HG03103 (cell line): ENCODE measurements around the gene NBDY.
"Not testable (repeated sequence)": the region's sequence is repeated elsewhere in the genome, so short reads cannot be mapped to it uniquely, and the experiment has no call there.

Experiments used
- ATAC-seq: cut with Tn5 transposase; IDR thresholded peaks from one replicate; pipeline ENCODE4 v1.9.1; 2021; ENCODE audit warnings: low read depth; ENCODE audit not compliant: unreplicated experiment

NBDY gene

GRCh38 chrX:56764153-56764974, 35.3 kb downstream of the NBDY start:
- peak; percentile 53 for ATAC-seq

DNA sequence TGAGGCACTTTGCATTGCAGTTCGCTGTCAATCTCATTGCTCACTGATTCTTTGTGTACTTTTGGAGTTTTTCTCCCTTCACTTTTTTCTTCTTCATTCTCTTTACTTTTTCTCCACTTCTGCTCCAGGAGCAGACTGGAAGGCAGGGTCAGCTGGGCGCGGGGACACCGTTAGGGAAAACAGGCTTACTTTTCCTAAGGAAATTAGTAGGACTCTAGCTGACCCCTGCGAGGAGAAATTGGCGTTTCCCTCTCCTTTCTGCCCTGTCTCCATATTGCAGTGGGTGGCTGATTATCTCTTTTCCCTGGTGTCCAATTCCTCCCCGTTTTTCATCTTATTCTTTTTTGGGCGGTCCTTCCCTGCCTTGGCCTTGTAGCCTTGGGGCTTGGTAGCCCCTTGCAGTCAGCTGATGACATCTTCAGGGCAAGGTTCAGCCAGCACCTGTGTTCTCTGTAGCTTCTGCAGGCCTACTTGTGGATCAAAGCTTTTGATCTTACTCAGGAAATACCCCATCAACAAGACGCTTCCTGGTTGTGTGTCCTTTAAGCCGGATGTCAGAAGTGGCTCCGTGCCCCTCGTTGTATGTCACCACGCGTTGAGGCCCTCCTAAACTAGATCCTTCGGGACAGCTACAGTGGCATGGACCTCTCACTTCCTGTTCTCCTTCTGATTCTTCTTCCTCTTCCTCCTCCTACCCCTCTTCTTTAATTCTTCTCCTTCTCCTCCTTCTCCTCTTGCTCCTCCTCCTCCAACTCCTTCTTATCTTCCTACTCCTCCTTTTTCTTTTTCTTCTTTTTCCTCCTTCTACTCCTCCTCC, 36.1 kb downstream of the NBDY start:
- ATAC-seq, result no peak

DNA sequence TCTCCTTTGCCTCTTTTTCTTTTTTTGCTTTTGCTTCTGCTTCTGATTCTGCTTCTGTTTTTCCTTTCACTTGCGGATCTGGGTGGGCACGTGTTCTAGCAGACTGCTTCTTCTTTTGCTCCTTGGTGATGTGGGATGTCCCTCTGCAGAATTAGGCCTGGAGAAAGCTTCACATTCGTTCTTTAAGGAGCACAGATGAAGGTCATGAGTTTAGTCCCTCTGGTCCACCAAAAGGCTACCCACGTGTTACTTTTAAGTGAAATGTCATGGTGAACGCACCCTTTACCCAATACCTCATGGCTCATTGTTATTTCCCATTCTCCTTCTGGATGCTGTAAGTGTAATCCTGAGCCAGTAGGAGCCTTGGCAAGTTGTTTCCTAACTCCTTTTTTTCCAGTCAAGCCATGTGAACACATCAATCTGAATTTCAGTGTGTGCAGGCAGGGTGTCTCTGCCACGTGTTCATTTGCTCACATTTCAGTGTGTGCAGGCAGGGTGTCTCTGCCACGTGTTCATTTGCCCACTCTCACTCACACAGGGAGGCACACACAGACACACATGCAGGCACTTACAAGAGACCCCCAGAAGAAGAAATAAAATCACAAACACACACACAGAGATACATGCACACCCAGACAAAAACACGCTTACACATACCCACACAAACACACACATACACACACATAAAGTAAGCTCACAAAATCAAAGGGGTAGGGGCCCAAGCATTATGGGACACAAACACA, 36.9 kb downstream of the NBDY start:
- no peak for ATAC-seq

- ATAC-seq, result no peak
Measured at GRCh38 chrX:56766554-56767347, 37.7 kb downstream of the NBDY start.

DNA sequence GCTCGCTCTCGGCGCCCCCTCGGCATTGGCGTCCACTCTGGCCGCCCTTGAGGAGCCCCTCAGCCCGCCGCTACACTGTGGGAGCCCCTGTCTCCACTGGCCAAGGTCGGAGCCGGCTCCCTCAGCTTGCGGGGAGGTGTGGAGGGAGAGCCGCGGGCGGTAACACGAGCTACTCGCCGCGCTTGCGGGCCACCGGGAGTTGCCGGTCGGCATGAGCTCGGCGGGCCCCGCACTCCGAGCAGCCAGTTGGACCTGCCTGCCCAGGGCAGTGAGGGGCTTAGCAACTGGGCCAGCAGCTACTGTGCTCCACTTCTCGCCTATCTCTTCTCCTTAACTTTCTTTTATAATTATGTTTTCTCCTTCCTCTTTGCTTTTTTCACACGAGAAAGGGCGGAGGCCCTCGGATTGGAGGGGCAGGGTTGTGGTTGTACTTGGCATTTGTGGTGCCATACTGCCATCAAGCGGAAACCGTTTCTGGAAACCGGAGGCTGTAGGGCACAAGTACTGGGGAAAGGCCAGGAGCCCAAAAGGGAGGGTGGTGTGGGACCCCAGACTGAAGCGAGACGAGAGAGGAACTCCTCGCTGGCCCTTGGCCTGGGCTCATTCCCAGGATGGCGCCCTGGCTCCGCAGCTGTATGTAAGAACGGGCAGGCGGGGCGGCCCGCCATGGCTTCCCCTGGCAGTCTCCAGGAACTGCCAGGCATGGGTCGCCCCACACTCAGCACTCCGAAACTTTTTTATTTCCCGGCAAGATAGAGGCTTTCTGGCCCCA, 38.5 kb downstream of the NBDY start:
- ATAC-seq, result not testable (repeated sequence)

GRCh38 chrX:56768120-56768660, 39.1 kb downstream of the NBDY start:
- ATAC-seq, result not testable (repeated sequence)

DNA sequence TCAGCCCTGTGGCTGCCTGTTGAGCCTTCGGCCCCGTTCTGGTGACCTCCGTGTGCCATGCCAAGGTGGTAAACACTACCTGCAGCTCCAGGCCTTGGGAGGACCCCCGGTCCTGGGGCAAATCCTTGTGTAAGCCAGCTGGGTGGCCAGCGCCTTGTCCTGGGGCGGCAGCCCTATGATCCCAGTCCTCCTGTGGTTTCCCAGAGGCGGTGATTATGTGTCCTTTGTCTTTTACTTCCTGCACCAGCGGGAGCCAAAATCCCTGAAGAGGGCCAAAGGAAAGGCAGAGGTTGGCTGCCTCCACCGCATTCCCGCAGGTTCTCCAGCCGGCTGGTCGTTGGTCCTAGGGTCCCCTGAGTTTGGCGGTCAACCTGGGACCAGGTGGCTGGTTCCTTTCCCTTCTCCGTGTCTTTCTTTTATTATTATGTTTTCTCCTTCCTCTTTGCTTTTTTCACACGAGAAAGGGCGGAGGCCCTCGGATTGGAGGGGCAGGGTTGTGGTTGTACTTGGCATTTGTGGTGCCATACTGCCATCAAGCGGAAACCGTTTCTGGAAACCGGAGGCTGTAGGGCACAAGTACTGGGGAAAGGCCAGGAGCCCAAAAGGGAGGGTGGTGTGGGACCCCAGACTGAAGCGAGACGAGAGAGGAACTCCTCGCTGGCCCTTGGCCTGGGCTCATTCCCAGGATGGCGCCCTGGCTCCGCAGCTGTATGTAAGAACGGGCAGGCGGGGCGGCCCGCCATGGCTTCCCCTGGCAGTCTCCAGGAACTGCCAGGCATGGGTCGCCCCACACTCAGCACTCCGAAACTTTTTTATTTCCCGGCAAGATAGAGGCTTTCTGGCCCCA, 43.9 kb downstream of the NBDY start:
- not testable (repeated sequence) for ATAC-seq

- ATAC-seq, result not testable (repeated sequence)
Measured at GRCh38 chrX:56773522-56774060, 44.5 kb downstream of the NBDY start.

GRCh38 chrX:56778099-56778923, 49.3 kb downstream of the NBDY start:
- not testable (repeated sequence) for ATAC-seq

DNA sequence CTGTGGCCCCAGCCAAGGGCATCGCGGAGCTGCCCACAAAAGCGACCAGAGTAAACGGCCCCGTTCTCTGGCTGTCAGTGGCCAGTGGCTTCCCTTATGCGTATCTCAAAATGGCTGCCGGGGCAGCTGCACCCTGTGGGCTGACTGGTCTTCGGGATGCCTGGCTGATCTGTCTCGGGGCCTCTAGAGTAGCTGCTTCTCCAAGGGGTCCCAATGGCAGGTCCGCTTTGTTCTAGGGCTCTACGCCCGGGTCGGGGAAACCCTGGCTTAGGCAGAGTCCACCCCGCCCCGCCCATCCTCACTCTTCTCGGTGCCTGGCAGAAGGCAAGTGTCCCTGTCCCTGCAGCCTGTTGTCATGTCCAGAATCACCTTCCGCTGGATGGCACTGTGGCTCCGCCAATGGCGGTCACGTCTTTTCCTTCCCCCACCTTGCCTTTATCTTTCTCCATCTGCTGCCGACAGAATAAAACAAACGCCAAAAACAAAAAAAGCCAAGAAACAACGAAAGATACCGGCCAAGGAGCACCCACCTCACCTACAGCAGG, 50.0 kb downstream of the NBDY start:
- ATAC-seq, result not testable (repeated sequence)

DNA sequence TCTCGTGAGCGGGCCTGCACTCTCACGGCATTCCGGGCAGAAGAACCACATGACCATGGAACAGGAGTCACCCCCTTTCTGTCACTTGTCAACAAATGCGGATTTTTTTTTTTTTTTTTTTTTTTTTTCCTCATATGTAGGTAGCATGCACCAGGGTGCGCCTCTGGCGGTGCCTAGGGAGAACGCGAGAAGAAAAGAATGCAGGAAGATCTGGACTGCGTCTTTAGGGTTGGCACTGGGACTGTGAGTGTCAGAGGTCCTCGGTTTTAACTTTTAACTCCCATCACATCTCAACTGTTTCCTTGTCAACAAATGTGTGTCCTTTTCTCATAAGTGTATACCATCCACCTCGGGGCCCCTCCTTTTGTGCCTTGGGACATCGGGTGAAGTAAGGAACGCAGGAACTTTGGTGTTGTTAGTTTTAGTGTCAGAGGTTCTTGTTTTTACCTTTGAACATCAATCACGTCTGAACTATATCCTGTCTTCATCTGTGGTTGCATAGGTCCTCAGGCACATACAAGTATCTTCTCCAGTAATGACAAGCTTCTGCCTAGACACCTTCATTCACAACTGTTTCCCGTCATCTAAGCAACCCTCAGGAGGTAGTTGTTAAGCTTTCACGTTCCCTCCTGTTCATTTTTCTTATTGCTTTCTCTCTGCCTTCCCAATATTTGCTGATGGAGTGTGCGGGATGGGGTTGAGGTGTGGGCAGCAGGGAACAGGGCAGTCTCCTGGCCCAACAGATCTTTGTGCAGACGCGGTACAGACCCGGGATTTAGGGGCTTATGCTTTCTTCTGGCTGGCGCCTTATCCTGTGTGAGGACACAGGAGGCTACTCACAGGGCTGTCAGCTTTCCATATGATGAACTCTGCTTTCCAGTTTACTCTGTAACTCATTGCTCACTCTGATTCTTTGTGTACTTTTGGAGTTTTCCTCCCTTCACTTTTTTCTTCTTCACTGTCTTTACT, 51.9 kb downstream of the NBDY start:
- ATAC-seq, result not testable (repeated sequence)

DNA sequence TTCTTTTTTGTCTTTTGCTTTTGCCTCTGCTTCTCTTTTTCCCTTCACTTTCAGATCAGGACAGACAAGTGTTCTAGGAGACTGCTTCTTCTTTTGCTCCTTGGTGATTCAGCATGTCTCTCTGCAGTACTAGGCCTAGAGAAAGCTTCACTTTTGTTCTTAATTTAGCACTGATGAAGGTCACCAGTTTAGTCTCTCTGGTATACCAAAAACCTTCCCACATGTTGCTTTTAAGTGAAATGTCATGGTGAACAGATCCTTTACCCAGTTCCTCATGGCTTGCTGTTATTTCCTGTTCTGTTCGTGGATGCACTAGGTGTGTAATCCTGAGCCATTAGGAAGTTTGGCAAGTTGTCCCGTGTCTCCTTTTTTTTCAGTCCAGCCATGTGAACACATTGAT, 53.3 kb downstream of the NBDY start:
- no peak for ATAC-seq

- no peak for ATAC-seq
Measured at GRCh38 chrX:56782791-56783449, 53.9 kb downstream of the NBDY start.

GRCh38 chrX:56783450-56783831, 54.4 kb downstream of the NBDY start:
- no peak for ATAC-seq

DNA sequence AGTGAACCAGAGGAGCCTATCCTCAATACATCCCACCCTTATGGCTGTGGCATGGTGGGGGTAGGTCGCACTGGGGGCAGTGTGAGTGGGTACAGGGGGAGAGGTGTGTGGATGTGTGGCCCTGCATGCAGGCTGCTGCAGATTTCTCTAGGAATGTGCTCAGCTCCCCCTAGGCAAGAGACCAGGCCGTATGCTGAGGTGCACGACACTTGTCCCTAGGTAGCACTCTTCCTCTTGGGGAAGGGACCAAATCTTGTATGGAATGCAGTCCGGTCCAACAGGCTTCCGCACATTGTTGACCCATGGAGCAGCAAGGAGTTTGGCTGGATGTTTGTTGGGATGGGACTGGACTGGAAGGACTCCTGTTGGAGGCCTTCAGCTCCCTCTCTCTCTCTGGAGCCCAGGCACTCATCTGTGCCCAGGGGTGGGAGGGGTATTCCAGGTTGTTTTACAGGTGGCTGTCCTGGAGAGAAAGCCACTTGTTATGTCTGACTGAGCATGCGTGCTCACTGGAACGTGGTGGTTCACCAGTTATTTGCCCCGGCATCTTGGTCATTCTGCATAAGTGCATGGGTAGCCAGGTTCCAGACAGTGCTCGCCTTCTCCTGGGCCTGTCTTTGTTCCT, 55.1 kb downstream of the NBDY start:
- ATAC-seq, result no peak
